Stimulated activated CD4-positive, alpha-beta T cell treated with anti-CD3 and anti-CD28 coated beads, Interleukin-2, amount 100 ng/mL, for 48 hours (primary cell): Measurements from ENCODE around the gene UBA1.

Source experiments
- DNase-seq, 2 donors: peaks; one replicate each; pipeline ENCODE4 v3.0.0-alpha.2; 2020

Gene UBA1

GRCh38 chrX:47190445-47191269 is 3.0 kb upstream of the UBA1 start:
- peak; percentile 61 to 68 for DNase-seq

- peak; percentile 23 to 29 for DNase-seq
These were observed 2.3 kb upstream of the UBA1 start for GRCh38 chrX:47191331-47191730.

- DNase-seq = no peak
These were observed 1.7 kb upstream of the UBA1 start for GRCh38 chrX:47191806-47192401.

- no peak for DNase-seq
These were observed 662 bp downstream of the UBA1 start for GRCh38 chrX:47194194-47194787.

GRCh38 chrX:47196098-47196497 is 2.5 kb downstream of the UBA1 start:
- no peak for DNase-seq

- DNase-seq = no peak
These were observed 3.9 kb downstream of the UBA1 start for GRCh38 chrX:47197526-47197925.

GRCh38 chrX:47198026-47198686 is 4.5 kb downstream of the UBA1 start:
- no peak for DNase-seq

- no peak for DNase-seq
These were observed 5.1 kb downstream of the UBA1 start for GRCh38 chrX:47198687-47199080.

GRCh38 chrX:47199286-47199685 is 5.7 kb downstream of the UBA1 start:
- no peak for DNase-seq

GRCh38 chrX:47200385-47201150 is 6.9 kb downstream of the UBA1 start:
- no peak for DNase-seq

- DNase-seq = no peak
These were observed 7.8 kb downstream of the UBA1 start for GRCh38 chrX:47201345-47201944.

GRCh38 chrX:47202316-47202715 is 8.7 kb downstream of the UBA1 start:
- DNase-seq = no peak

- no peak for DNase-seq
These were observed 9.2 kb downstream of the UBA1 start for GRCh38 chrX:47202877-47203276.

- DNase-seq = no peak
These were observed 11.3 kb downstream of the UBA1 start for GRCh38 chrX:47204970-47205369.

- DNase-seq = no peak
These were observed 12.7 kb downstream of the UBA1 start for GRCh38 chrX:47206316-47206715.

- no peak for DNase-seq
These were observed 14.5 kb downstream of the UBA1 start for GRCh38 chrX:47208108-47208507.

GRCh38 chrX:47209508-47210238 is 16.0 kb downstream of the UBA1 start:
- no peak for DNase-seq

- DNase-seq = no peak
These were observed 17.2 kb downstream of the UBA1 start for GRCh38 chrX:47210661-47211425.

GRCh38 chrX:47212381-47213293 is 19.0 kb downstream of the UBA1 start:
- no peak for DNase-seq
